IPS DF 6.9 (cell line): ENCODE results near the gene CCR4.
"Not testable (repeated sequence)": the region's sequence is repeated elsewhere in the genome, so short reads cannot be mapped to it uniquely, and the experiment has no call there.

ENCODE experiments used
- DNase-seq: peaks from one replicate; pipeline ENCODE4 v3.0.0-alpha.2; 2013; ENCODE audit warnings: low read depth, low spot score
- H3K27ac ChIP-seq: one replicate; pipeline ENCODE4 v1.5.1; 2013; ENCODE audit warnings: low read length, control low read depth
- H3K27me3 ChIP-seq: 2 replicates; pipeline ENCODE4 v1.6.1; 2013; ENCODE audit warnings: mild to moderate bottlenecking, low read length; ENCODE audit not compliant: control insufficient read depth, insufficient read depth
- H3K36me3 ChIP-seq: 2 replicates; pipeline ENCODE4 v1.6.1; 2013; ENCODE audit warnings: low read length; ENCODE audit not compliant: control insufficient read depth, insufficient read depth
- H3K4me1 ChIP-seq: 2 replicates; pipeline ENCODE4 v1.6.1; 2013; ENCODE audit warnings: low read length; ENCODE audit not compliant: control insufficient read depth, insufficient read depth
- H3K4me3 ChIP-seq: 2 replicates; pipeline ENCODE4 v1.5.1; 2013; ENCODE audit warnings: mild to moderate bottlenecking, low read length
- H3K9me3 ChIP-seq: 2 replicates; pipeline ENCODE4 v1.6.1; 2013; ENCODE audit warnings: low read length, inconsistent platforms; ENCODE audit not compliant: control insufficient read depth, insufficient read depth
- WGBS: extraction: QIAGEN DNeasy Blood & Tissue Kit; methylation state at CpG from one replicate; pipeline ENCODE4 v1.1.7; 2013; ENCODE audit warnings: mixed read lengths, missing lambda C conversion rate; ENCODE audit not compliant: insufficient read length, insufficient coverage; 5-methylcytosine and 5-hydroxymethylcytosine counted together

The CCR4 gene

DNA sequence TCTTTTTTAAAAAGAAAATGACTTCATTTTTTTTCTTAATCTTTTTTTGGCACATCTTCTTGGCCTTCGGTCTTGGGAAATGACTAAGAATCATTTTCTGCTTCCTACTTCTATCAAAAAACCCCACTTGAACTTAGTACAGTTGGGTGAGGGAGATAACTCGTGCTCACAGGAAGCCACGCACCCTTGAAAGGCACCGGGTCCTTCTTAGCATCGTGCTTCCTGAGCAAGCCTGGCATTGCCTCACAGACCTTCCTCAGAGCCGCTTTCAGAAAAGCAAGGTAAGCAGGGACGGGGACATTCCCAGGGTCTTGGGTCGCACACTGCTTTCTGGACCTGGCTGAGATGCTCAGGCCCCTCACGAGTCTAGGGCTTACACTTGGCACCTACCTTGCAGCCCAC, at the start of gene CCR4:
TSS of gene CCR4 (plus strand) at position 235 of the 402 bp plus-strand sequence. CDS start 1,779 bp downstream, outside the sequence.
- Histone ChIP-seq H3K4me3 (no peak within 1 kb of the TSS), H3K36me3 (no peaks in the 10 kb centered on the region), H3K27ac (no peak within 1 kb of the TSS), H3K27me3 (no peaks in the 10 kb centered on the region), H3K9me3 (no peaks in the 10 kb centered on the region), H3K4me1 (no peaks in the 10 kb centered on the region)
- no CpG with 5 or more reads among the region's 9 CpGs for WGBS
- no peak for DNase-seq

DNA sequence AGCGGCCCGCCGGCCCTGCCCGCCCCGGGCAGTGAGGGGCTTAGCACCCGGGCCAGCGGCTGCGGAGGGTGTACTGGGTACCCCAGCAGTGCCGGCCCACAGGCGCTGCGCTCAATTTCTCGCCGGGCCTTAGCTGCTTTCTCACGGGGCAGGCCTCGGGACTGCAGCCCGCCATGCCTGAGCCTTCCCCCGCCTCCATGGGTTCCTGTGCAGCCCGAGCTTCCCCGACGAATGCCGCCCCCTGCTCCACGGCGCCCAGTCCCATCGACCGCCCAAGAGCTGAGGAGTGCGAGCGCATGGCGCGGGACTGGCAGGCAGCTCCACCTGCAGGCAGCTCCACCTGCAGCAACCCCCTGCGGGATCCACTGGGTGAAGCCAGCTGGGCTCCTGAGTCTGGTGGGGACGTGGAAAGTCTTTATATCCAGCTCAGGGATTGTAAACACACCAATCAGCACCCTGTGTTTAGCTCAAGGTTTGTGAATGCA, 48.5 kb upstream of the CCR4 start:
- peak overlapping the region; percentile 14; the same call in 1 of the 2 replicates for H3K4me3 ChIP-seq
- H3K4me1 ChIP-seq, H3K27ac ChIP-seq, H3K36me3 ChIP-seq, H3K9me3 ChIP-seq, DNase-seq, H3K27me3 ChIP-seq: not testable (repeated sequence)
- WGBS: no CpG with 5 or more reads among the region's 31 CpGs

DNA sequence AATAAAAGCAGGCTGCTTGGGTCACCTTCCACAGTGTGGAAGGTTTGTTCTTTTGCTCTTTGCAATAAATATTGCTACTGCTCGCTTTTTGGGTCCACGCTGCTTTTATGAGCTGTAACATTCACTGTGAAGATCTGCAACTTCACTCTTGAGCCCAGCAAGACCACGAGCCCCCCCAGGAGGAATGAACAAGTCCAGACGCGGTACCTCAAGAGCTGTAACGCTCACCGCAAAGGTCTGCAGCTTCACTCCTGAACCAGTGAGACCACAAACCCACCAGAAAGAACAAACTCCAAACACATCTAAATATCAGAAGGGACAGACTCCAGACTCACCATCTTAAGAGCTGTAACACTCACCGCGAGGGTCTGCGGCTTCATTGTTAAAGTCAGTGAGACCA, 47.5 kb upstream of the CCR4 start:
- Histone ChIP-seq H3K27ac (no peak overlapping the region), H3K36me3 (no peaks in the 10 kb centered on the region), H3K4me3 (no peak overlapping the region), H3K9me3 (no peaks in the 10 kb centered on the region), H3K27me3 (no peaks in the 10 kb centered on the region), H3K4me1 (no peaks in the 10 kb centered on the region)
- no CpG with 5 or more reads among the region's 10 CpGs for WGBS
- DNase-seq: no peak

DNA sequence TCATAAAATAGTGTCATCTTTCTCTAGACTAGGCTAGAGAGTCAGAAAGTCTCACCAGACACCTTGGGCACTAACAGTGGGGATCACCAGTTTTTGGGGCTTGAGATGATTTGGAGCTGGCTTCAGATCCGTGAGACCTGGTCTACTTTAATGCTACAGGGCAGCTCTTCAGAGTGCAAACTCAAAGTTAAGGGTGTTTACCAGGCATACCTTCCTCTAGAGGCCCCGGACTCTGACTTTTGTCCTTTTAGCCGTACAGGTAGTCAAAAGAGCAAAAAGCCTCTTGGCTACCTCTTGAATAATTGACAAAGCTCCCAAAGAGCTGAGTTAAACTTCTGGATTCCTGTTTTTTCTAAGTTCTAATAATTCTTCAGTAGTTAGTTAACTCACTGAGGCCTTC, 41.4 kb upstream of the CCR4 start:
- no peaks in the 10 kb centered on the region for H3K27me3 ChIP-seq
- H3K36me3 ChIP-seq: no peaks in the 10 kb centered on the region
- H3K9me3 ChIP-seq: no peaks in the 10 kb centered on the region
- no peak overlapping the region for H3K4me3 ChIP-seq
- DNase-seq: no peak
- H3K27ac ChIP-seq: no peak overlapping the region
- WGBS: no CpG with 5 or more reads among the region's 3 CpGs
- no peaks in the 10 kb centered on the region for H3K4me1 ChIP-seq

DNA sequence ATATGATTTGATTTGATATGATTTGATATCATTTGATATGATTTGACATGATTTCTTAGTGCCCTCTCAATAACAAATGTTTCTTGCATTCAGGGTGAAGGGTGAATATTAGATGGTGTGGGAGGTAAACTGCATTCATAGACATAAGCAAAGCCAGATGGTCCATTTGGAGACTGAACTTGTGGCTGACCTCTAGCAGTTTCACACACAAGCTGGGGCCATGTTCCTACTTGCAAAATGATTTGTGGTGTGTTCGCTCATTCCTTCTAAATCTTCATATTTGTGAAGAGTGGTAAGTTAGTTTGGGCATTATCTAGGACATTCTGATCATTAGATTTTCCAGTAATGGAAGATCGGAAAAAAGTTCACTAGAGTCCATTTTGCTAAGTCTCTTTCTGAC, 40.5 kb upstream of the CCR4 start:
- no peaks in the 10 kb centered on the region for H3K9me3 ChIP-seq
- WGBS: no CpG with 5 or more reads among the region's 2 CpGs
- no peaks in the 10 kb centered on the region for H3K4me1 ChIP-seq
- DNase-seq: no peak
- H3K27me3 ChIP-seq: no peaks in the 10 kb centered on the region
- H3K4me3 ChIP-seq: no peak overlapping the region
- H3K27ac ChIP-seq: no peak overlapping the region
- no peaks in the 10 kb centered on the region for H3K36me3 ChIP-seq

DNA sequence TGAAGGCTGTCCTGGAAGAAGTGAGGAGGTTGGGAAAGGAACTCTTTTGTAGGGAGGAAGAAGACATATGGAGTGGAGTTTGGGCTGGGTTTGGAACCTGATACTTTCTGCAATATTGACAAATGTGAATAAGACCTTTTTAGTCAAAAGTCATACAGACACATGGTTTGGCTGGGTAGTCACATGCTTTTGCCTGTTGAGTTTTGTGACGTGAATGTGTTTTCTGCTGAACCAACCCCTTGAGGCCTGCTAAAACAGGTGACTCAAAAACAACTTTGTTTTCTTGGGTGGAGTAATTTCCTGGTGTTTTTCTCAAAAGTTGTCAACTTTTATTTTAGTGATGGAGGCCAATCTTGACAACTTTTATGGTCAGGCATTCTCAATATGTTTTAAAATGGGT, 39.4 kb upstream of the CCR4 start:
- no peaks in the 10 kb centered on the region for H3K27me3 ChIP-seq
- no peak for DNase-seq
- WGBS: no CpG with 5 or more reads among the region's 1 CpG
- no peaks in the 10 kb centered on the region for H3K9me3 ChIP-seq
- no peaks in the 10 kb centered on the region for H3K4me1 ChIP-seq
- H3K36me3 ChIP-seq: no peaks in the 10 kb centered on the region
- H3K4me3 ChIP-seq: no peak overlapping the region
- H3K27ac ChIP-seq: no peak overlapping the region

DNA sequence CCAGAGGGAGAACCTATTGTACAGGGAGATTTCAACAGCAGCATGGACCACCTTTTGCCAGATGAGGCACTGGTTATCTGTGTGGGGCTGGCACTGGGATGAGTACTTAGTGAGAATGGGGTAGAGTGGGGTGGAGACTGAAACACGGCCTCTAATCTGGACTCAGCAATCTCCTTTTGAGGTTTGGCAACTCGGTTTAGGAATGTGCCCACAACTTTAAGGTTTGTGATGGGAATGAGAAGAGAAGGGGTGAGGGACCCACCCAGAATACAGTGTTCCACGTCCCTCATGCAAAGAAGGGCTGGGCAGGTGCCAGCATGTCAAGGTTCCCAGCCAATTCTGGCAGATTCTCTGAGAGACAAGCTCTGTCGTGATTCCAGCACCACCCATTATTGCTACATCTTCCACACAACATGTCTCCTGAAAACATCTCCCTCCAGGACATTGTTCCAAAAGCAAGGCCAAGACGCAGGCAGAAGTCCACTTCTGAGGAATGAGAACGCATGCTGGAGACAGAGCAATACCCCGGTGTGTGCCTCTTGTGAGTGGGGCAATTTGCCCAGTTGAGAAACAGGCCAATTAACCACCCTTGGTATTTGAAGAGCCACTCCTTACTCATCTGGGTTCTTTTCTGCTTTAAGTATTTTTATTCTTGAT, 37.5 kb upstream of the CCR4 start:
- WGBS: no CpG with 5 or more reads among the region's 7 CpGs
- no peak for DNase-seq
- no peaks in the 10 kb centered on the region for H3K27me3 ChIP-seq

DNA sequence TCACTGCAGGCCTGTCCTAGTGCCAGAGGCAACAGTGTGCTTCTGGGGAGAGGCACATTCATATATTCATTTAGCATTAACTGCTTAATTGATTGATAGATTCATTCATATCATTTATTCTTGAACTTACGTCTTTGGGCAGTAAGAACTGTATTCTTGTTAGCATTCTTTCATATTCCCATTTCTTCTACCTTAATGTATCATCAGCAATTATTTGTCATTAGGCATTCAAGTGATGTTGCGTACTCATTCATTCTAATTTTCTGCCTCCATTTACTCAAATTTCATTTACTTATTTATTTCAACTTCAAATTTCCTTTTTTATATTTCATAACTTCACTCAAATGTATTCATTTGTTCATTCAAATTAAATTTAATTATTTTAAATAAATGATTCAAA, 31.5 kb upstream of the CCR4 start:
- Histone ChIP-seq H3K27ac (no peak overlapping the region), H3K9me3 (no peaks in the 10 kb centered on the region)

More for the DNA sequence above, 37.5 kb upstream of the CCR4 start:
- no peaks in the 10 kb centered on the region for H3K4me1 ChIP-seq
- no peak overlapping the region for H3K4me3 ChIP-seq
- no peaks in the 10 kb centered on the region for H3K9me3 ChIP-seq
- no peak overlapping the region for H3K27ac ChIP-seq
- no peaks in the 10 kb centered on the region for H3K36me3 ChIP-seq

DNA sequence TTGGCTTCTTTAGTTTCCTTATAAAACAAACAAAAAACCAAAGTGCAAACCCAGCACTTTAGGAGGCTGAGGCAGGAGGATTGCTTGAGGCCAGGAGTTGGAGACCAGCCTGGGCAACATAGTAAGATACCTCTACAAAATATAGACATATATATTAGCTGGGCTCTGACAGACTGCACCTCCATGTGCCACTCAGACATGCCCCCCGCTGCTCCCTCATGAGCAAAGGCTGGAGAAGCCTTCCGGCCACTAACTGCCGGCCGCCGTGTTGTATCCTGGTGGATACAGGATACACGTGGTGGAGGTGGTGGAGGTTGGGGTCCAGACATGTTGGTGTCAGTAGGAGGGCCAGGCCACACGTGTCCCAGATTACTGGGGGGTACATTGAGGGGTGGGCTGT, 29.4 kb upstream of the CCR4 start:
- no peak for DNase-seq
- no CpG with 5 or more reads among the region's 7 CpGs for WGBS
- Histone ChIP-seq H3K27me3 (no peaks in the 10 kb centered on the region), H3K4me3 (no peak overlapping the region), H3K9me3 (no peaks in the 10 kb centered on the region), H3K27ac (no peak overlapping the region), H3K4me1 (no peaks in the 10 kb centered on the region), H3K36me3 (no peaks in the 10 kb centered on the region)

More for the DNA sequence above, 31.5 kb upstream of the CCR4 start:
- no peaks in the 10 kb centered on the region for H3K27me3 ChIP-seq
- no peaks in the 10 kb centered on the region for H3K4me1 ChIP-seq
- WGBS: 100% methylated on average over 1 of the region's 2 CpGs
- no peak for DNase-seq
- no peaks in the 10 kb centered on the region for H3K36me3 ChIP-seq
- H3K4me3 ChIP-seq: no peak overlapping the region

DNA sequence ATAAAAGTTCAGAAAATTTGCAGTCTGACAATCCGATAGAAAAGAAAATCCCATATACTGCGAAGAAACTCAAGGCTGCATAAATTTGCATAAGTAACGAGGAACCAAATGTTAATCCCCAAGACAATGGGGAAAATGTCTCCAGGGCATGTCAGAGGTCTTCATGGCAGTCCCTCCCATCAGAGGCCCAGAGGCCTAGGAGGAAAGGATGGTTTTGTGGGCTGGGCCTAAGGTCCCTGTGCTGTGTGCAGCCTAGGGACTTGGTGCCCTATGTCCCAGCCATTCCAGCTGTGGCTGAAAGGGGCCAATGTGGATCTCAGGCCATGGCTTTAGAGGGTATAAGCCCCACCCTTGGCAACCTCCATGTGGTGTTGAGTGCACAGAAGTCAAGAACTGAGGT, 21.3 kb upstream of the CCR4 start:
- Histone ChIP-seq H3K4me1 (no peaks in the 10 kb centered on the region), H3K36me3 (no peaks in the 10 kb centered on the region), H3K27me3 (no peaks in the 10 kb centered on the region), H3K4me3 (no peak overlapping the region), H3K9me3 (no peaks in the 10 kb centered on the region), H3K27ac (no peak overlapping the region)
- DNase-seq: no peak
- WGBS: no CpG with 5 or more reads among the region's 3 CpGs

DNA sequence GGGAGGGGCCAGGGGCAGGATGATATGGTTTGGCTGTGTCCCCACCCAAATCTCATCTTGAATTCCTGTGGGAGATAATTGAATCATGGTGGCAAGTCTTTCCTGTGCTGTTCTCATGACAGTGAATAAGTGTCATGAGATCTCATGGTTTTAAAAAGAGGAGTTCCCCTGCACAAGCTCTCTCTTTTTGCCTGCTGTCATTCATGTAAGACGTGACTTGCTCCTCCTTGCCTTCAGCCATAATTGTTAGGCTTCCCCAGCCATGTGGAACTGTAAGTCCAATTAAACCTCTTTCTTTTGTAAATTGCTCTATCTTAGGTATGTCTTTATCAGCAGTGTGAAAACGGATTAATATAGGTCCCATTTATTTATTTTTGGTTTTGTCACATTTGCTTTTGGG, 20.2 kb upstream of the CCR4 start:
- not testable (repeated sequence) for H3K27ac ChIP-seq, H3K4me1 ChIP-seq, H3K4me3 ChIP-seq, H3K27me3 ChIP-seq, H3K36me3 ChIP-seq, H3K9me3 ChIP-seq, DNase-seq
- no CpG with 5 or more reads among the region's 2 CpGs for WGBS
